HS-5 (cell line): Measurements from ENCODE around the gene SKIDA1.
"Not testable (repeated sequence)": the region's sequence is repeated elsewhere in the genome, so short reads cannot be mapped to it uniquely, and the experiment has no call there.

Source experiments
- DNase-seq: peaks from one replicate; pipeline ENCODE4 v3.0.0-alpha.2; 2012; ENCODE audit warnings: low read depth

SKIDA1 gene

GRCh38 chr10:21525367-21526187 is at the start of gene SKIDA1:
TSS of gene SKIDA1 (minus strand) at chr10:21525682. CDS start at chr10:21517822, 7,860 bp downstream.
- no peak for DNase-seq

- DNase-seq: not testable (repeated sequence)
Measured at GRCh38 chr10:21574514-21574913, 49.0 kb upstream of the SKIDA1 start.

GRCh38 chr10:21572578-21572977 is 47.1 kb upstream of the SKIDA1 start:
- DNase-seq: no peak

GRCh38 chr10:21570761-21571521 is 45.5 kb upstream of the SKIDA1 start:
- DNase-seq: no peak

DNA sequence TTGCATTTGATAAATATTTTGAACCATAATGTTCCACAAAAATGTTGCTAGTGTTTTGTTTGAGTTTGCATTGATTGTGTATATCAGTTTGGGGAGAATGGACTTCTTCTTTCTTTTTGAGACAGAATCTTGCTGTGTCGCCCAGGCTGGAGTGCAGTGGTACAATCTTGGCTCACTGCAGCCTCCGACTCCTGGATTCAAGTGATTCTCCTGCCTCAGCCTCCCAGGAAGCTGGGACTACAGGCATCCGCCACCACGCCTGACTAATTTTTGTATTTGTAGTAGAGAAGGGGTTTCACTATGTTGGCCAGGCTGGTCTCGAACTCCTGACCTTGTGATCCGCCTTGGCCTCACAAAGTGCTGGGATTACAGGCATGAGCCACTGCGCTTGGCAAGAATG is 33.5 kb upstream of the SKIDA1 start:
- not testable (repeated sequence) for DNase-seq

DNA sequence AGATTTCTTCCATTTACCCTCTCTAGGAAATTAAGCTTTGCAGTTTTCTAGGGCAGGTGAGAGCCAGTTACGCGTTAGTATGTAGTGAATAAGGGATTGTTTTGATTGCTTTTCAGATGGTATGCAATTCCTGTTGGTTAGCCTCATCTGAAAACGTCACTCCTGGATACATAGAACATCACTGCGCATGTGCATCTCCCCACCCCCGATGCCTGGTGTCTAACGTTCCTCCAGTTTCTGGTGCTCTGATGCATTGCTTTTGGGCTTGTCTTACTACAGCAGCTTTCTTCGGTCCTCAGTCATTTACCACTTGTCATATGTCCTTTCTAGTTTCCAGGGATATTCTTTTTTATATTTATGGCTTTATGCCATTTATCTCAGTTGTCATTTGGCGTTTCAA is 31.0 kb upstream of the SKIDA1 start:
- DNase-seq: no peak

- no peak for DNase-seq
Measured at GRCh38 chr10:21552638-21553037, 27.2 kb upstream of the SKIDA1 start.

- DNase-seq: no peak
Measured at GRCh38 chr10:21547246-21547645, 21.8 kb upstream of the SKIDA1 start.

DNA sequence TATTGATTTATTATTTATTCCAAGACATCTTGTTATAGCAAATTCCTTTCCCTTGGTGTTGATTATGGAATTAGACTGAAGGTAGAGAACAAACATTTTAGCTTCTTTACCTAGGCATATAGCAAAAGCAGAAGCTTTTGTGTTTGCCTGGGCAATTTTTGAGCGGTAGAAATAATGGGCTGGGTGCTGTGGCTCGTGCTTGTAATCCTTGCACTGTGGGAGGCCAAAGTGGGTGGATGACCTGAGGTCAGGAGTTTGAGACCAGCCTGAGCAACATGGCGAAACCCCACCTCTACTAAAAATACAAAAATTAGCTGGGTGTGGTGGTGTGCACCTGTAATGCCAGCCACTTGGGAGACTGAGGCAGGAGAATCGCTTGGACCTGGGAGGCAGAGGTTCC is 15.2 kb upstream of the SKIDA1 start:
- not testable (repeated sequence) for DNase-seq

- DNase-seq: no peak
Measured at GRCh38 chr10:21536874-21537273, 11.4 kb upstream of the SKIDA1 start.

DNA sequence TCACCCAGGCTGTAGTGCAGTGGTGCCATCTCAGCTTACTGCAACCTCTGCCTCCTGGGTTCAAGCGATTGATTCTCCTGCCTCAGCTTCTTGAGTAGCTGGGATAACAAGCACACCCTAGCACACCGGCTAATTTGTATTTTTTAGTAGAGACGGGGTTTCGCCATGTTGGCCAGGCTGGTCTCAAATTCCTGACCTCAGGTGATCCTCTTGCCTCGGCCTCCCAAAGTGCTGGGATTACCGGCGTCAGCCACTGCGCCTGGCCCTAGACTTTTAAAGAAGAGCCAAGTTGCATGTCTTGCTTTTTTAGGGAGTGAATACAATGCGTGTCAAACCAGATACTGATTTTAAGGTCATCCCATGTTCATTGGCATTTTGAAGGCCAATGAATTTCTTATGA is 10.5 kb upstream of the SKIDA1 start:
- DNase-seq: not testable (repeated sequence)

GRCh38 chr10:21535494-21535965 is 10.0 kb upstream of the SKIDA1 start:
- no peak for DNase-seq

DNA sequence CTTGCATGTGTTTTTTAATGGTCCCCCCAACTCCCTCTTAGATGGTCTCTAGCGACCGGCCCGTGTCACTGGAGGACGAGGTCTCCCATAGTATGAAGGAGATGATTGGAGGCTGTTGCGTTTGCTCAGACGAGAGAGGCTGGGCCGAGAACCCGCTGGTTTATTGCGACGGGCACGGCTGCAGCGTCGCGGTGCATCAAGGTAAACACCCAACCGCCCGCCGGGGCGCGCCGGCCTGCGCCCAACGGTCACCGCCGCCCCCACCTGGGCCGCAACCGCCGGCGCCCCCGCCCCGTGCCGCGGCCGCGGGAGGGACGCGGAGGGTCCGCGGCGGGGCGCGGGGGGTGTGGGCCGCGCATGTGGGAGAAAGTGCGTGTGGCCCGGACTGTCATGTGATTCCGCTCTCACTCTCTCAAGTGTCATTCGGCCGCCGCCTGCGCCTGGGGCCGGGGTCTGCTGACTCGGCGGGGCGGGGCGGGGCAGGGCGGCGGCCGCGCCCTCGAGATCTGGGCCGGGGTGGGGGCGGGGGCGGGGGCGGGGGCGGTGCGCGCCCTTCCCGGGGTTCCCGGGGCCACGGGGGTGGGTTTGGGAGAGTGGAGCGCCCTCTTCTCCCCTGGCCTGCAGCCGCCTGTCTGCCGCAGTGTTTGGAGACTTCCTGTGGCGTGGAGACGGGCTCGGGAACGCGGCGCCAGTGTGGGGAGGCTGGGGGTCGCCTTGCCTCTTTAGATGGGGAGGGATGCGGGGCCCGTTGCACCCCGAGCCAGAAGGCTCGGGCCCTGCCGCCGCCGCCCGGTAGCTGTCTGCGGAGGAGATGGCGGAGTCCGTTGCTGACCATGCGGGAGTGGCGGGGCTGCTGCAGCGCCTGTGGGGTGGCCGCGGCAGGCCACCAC is 9.4 kb upstream of the SKIDA1 start:
- DNase-seq: no peak

DNA sequence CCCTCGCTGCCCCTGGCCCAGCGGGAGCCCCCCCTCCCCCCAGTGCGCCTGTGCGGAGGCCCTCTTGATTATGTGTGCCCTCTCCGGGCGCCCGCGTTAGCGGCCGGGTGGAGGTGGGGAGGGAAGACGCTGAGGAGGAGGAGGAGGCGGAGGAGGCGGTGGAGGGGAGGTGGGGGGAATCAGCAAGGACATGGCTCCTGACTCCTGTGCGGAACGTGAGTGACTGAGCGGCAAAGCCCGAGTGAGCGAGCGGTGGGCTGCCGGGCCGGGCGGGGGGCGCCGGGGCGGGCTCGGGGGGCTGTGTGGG is 8.8 kb upstream of the SKIDA1 start:
- DNase-seq: no peak

DNA sequence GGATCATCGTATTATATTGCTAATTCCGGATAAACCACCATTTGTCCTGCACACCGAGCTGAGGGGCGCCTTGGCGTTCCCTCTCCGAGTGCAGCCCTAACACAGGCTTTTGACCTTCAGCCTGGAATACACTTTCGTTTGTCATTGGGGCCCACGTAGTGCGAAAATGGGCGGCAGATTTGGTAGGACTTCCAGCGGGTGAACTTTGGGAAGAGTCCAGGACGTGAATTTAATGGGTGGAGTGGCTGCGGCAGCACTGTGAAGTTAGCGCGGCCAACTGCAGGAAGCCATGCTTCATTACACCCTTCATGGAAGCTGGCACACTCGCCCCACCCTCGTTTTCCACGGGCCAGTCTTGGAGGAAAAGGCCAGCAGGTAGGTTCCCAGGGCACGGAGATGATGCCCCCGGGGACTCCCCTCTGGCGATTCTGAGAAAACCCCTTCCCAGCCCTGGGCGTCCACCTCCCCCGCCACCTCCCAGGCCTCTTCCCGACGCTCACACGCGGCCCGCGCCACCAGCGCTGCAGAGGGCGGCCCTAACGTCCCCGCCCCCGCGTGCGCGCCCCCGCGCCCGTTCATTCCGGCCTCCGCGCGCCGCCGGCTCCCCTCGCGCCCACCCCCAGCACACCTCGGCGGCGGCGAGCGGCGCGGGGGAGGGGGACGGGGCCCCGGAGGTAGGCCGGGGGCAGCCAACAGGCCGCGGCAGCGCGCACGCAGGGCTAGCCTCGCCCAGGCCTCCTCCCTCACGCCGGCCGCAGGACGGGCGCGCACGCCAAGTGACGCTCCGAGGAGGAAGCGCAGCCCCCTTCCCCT is 8.2 kb upstream of the SKIDA1 start, which contains the start of gene MLLT10:
TSS of gene MLLT10 (plus strand) at position 766 of the 813 bp plus-strand sequence. CDS start 413 bp downstream, outside the sequence.
- no peak for DNase-seq

GRCh38 chr10:21532694-21533466 is 7.4 kb upstream of the SKIDA1 start:
- no peak for DNase-seq

DNA sequence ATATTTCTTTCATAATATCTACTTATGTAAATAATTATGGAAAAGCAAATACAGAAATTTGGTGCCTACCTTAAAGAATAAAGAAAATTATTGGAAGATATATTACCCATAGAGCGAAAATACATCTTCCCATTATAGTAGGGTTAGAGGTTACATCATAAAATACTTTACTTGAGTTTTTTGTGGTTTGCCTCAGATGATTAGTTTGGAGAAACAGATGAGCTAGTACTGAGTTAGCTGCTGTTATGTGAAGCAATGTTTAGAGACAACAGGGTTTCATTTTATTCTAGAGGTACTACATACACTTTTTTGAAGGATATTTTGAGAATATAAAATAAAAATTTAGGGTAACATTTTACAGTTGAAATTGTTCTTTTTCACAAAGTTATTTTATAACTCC is 5.7 kb upstream of the SKIDA1 start:
- no peak for DNase-seq

- DNase-seq: no peak
Measured at GRCh38 chr10:21530641-21531040, 5.2 kb upstream of the SKIDA1 start.

- DNase-seq: no peak
Measured at GRCh38 chr10:21530168-21530567, 4.7 kb upstream of the SKIDA1 start.
